ELF-1 (cell line): ENCODE measurements around the gene MACROD2.

ENCODE experiments used
- DNase-seq: peaks from one replicate; pipeline ENCODE4 v3.0.0-alpha.2; 2016; ENCODE audit warnings: low read depth, low spot score

The MACROD2 gene

DNA sequence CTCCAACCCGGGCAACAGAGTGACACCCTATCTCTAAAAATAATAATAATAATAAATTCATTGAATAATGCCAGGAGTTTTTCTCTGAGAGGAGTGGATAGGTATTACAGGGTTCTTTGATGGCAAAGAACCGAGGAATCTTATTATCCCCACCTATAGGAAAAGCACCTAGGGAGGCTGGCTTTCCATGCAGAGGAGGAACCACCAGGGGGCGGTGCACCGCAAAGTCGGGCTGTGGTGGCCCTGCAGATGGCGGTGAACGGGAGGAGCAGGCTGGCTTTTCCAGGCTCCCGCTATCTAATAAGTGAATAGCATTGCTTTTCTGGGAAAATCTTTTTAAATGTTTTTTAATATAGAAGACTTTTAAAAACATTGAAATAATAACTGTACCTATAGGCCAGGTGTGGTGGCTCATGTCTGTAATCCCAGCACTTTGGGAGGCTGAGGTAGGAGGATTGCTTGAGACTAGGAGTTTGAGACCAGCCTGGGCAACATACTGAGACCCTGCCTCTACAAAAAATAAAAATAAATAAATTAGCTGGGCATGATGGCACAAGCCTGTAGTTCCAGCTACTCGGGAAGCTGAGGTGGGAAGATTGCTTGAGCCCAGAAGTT is 1713.8 kb downstream of the MACROD2 start:
- DNase-seq = peak; percentile 81

GRCh38 chr20:15710636-15711035 is 1715.3 kb downstream of the MACROD2 start:
- DNase-seq = no peak

GRCh38 chr20:15711177-15711576 is 1715.9 kb downstream of the MACROD2 start:
- no peak for DNase-seq

GRCh38 chr20:15716256-15716655 is 1720.9 kb downstream of the MACROD2 start:
- no peak for DNase-seq

DNA sequence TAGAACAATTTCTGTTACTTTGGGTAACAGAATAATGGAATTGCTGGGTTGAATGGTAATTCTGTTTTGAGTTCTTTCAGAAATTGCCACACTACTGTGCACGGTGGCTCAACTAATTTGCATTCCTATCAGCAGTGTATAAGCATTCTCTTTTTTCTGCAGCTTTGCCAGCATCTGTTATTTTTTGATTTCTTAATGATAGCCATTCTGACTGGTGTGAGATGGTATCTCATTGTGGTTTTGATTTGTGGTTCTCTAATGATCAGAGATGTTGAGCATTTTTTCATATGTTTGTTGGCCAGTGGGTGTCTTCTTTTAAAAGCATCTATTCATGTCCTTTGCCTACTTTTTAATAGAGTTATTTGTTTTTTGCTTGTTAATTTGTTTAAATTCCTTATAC is 1731.1 kb downstream of the MACROD2 start:
- no peak for DNase-seq

DNA sequence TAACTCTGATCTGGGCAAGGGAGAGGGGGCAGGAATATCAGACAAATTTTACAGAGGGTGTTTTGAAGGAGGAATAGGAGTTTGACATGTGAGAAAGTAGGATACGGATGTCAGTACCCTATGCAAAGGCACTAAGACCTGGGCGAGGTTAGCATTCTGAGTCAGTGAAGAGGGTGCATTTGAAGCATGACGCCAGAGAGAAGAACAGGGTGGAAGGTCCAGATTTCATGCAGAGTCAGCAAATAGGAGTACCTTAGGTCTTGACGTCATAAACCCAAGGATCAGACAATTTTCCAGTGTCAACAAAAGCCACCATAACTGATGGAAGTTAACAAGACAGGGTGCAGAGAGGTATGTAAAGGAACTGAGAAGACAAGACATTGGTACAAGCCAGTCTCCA is 1738.7 kb downstream of the MACROD2 start:
- no peak for DNase-seq

DNA sequence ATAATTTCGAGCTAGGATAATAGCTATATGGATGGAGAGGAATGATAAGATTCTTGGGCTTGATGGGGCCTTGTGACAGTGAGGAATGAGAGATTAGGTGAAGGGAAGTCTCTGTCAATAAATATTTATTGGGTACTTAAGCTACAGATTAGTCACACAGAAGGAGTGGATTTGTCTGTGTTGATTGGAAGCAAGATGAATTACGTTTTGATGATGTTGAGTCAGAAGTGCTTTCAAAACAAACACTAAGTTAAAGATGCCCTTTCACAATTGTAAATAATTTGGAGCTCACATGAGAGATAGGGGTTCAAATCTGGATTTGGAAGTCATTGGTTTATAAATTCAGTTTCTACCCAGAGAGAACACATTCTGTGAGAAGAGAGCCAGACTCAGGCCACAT is 1743.7 kb downstream of the MACROD2 start:
- DNase-seq = no peak

GRCh38 chr20:15740046-15740775 is 1744.9 kb downstream of the MACROD2 start:
- DNase-seq = peak; percentile 4

DNA sequence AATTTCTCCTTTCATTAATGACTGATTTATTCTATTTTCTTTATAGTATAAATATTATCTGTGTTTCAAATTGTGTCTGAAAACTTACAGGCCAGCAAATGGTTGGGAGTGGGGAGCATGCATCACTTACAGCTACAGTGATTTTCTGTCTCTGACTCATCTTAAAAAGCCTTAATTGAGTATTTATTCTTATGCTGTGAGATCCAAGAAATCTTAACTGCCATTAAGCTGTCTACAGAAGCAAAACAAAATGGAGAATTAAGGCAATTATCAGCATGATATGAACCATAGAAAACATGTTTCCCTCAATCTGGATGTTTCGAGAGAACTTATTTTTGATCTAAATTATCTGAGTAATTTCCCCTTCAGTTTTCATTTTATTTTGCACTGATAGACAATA is 1746.8 kb downstream of the MACROD2 start:
- DNase-seq = no peak

DNA sequence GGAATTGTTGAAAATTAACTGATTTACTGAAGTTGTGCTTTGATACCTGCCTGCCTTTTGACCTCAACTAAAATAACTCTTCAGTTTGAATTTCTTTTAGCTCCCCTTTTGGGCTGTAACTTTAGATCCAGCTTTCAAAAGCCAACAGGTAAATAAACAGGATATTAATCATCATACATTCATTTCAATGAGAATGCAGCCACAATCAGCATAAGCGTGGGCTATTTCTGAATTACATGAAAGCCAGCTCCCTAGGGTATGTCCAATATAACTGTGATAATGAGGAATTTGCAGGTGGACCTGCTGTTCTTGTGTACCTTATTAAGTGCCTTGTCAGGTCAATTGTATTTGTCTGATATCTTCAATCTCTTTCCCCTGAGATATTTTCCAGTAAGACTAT is 1747.3 kb downstream of the MACROD2 start:
- DNase-seq = no peak

GRCh38 chr20:15756002-15756753 is 1760.9 kb downstream of the MACROD2 start:
- DNase-seq = no peak

DNA sequence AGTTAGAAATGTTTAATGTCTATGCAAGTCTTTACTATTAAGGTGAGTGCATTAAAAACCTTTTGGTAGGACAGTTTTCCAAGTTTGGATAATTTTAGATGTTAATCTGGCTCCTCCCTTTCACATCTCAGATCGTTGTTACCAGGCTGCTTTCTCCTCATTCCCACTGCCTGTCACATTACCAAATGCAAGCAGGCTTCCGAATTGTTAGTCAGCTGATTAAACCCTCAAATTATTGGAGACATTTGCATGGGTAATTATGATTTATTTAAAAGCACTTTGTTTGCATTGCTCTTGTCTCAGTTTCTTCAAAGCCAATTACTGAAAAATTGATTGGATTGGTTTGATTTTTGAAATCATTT is 1761.4 kb downstream of the MACROD2 start:
- no peak for DNase-seq

DNA sequence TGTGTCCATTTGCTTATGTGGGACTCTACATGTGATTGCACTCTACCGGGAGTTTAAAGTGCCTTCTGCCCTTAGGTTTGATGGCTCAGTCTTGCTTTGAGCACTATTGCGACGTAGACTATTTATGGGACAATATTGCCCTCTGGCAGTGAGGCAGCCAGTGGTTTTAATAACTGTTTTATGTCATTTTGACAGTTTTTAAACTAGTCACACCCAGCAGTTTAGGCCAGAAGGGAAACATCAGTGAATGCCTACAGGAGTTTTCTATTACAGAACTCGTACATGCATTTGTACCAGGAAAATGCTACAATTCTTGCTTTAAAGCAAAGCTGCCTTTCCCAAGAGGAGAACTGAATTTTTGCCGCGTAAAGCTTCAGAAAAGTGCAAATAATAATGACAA is 1764.3 kb downstream of the MACROD2 start:
- DNase-seq = no peak

DNA sequence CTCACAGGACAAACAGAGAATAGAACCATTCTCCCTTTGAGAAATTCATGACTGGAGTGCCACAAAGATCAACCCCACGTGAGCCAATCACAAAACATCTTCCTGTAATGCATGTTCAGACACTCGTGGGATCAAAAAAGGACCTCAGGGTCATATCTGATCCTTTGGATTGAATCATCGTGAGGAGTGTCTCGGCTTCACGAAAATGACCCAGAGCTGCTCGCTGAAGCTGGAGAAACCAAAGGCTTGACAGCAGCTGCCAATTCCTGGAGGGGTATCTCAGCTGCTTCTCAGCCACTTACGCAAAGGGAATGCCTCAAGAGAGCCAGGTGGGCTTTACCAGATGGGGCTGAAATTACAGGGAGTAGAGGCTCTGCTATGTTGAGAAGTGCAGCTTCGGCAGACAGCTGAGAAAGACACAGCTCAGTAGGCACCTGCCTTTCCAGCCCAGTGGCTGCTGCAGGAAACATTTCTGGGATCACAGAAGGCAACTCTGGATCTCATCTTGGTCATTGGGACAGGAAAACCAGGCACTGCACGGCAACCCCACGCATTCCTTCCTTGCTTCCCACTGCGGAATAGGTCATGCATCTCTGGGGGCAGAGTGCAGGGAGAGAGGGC is 1764.8 kb downstream of the MACROD2 start:
- no peak for DNase-seq

- no peak for DNase-seq
Observed at GRCh38 chr20:15763366-15763765, 1768.0 kb downstream of the MACROD2 start.

- DNase-seq = no peak
Observed at GRCh38 chr20:15767586-15767985, 1772.3 kb downstream of the MACROD2 start.

GRCh38 chr20:15767999-15768741 is 1772.9 kb downstream of the MACROD2 start:
- DNase-seq = no peak

DNA sequence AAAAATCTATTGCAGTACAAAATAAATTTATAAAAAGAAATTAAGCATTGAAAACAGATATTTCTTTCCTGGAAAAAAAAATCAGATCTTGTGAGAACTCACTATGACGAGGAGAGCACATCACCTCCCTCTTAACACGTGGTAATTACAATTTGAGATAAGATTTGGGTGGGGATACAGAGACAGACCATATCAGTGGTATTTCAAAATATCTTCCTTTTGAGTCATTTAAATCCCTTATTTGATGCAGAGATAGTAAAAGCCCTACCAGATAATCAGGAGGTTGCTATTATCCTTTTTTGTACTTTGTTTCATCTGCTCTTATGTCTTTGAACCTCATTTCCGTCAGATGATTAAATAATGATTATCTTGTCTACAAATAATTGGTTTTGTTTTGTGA is 1777.5 kb downstream of the MACROD2 start:
- no peak for DNase-seq

DNA sequence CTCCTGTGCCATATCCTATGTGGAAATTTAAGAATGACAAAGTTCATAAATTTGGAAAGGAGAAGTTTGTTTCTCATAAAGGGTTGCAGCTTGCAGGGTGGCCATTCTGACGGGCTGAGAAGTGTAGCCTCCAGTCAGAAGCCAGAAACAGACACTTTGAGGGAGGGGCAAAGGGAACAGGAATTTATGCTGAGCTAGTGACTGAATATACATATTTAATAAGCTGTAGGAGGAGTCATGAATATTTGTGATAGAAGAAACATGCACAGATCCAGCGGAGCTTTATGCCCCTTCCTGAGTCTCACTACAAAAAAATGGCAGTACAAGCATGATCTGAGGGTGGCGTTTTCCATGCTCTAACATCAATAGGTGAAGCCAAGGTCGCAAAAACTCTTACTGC is 1779.6 kb downstream of the MACROD2 start:
- DNase-seq = no peak

GRCh38 chr20:15776770-15777466 is 1781.6 kb downstream of the MACROD2 start:
- no peak for DNase-seq

- no peak for DNase-seq
Observed at GRCh38 chr20:15784020-15784419, 1788.7 kb downstream of the MACROD2 start.
